Liver (tissue), 9 donors: ENCODE results near the gene ACTN4. TPM values are rescaled to one million over a fixed set of nuclear protein-coding genes. Genes with fewer than 3 reads are reported as not detected.

ENCODE experiments used
- DNase-seq: peaks from one replicate; pipeline ENCODE4 v3.0.0-alpha.2; 2017; ENCODE audit warnings: low spot score
- H3K27ac ChIP-seq, 2 donors: one replicate each; pipeline ENCODE4 v1.7.0; 2013; ENCODE audit warnings: inconsistent platforms in 2 of 2, low read length in 2 of 2, control low read depth in 1 of 2, low read depth in 1 of 2, mild to moderate bottlenecking in 1 of 2
- H3K27me3 ChIP-seq, 4 donors: one replicate each; pipeline versions ENCODE4 v1.6.1 to v1.7.0; 2013; ENCODE audit warnings: low read length in 3 of 4, inconsistent platforms in 1 of 4, mild to moderate bottlenecking in 1 of 4, moderate library complexity in 1 of 4; ENCODE audit not compliant: control insufficient read depth in 4 of 4, insufficient read depth in 4 of 4
- H3K36me3 ChIP-seq, 4 donors: one replicate each; pipeline versions ENCODE4 v1.6.1 to v1.7.0; 2013; ENCODE audit warnings: low read length in 3 of 4, mild to moderate bottlenecking in 3 of 4, low read depth in 1 of 4, moderate library complexity in 1 of 4; ENCODE audit not compliant: control insufficient read depth in 4 of 4, insufficient read depth in 3 of 4
- H3K4me1 ChIP-seq, 4 donors: one replicate each; pipeline versions ENCODE4 v1.6.1 to v1.7.0; 2013; ENCODE audit warnings: low read length in 3 of 4, mild to moderate bottlenecking in 3 of 4, moderate library complexity in 1 of 4; ENCODE audit not compliant: control insufficient read depth in 4 of 4, insufficient read depth in 4 of 4
- H3K4me3 ChIP-seq, 3 donors: one replicate each; pipeline versions ENCODE4 v1.6.1 to v1.7.0; 2013; ENCODE audit warnings: low read length in 3 of 3, control low read depth in 1 of 3, low read depth in 1 of 3, mild to moderate bottlenecking in 1 of 3
- H3K9ac ChIP-seq, 2 donors: one replicate each; pipeline ENCODE4 v1.7.0; 2013; ENCODE audit warnings: low read length in 2 of 2, mild to moderate bottlenecking in 2 of 2, moderate library complexity in 2 of 2, control low read depth in 1 of 2, low read depth in 1 of 2
- H3K9me3 ChIP-seq, 4 donors: one replicate each; pipeline versions ENCODE4 v1.6.1 to v1.7.0; 2013; ENCODE audit warnings: low read length in 3 of 4; ENCODE audit not compliant: control insufficient read depth in 4 of 4
- FOXA2 ChIP-seq: IDR thresholded peaks from 2 replicates; pipeline ENCODE4 v1.6.1; 2016; ENCODE audit warnings: antibody characterized with exemption
- NR2F2 ChIP-seq: IDR thresholded peaks from 2 replicates; pipeline ENCODE4 v1.6.1; 2016; ENCODE audit warnings: antibody characterized with exemption
- RAD21 ChIP-seq, 2 donors: IDR thresholded peaks; 2 replicates each; pipeline ENCODE4 v1.6.1; 2016; ENCODE audit warnings: antibody characterized with exemption in 2 of 2, mild to moderate bottlenecking in 2 of 2
- RXRA ChIP-seq, 2 donors: IDR thresholded peaks; 2 replicates each; pipeline ENCODE4 v1.6.1; 2017 to 2018; ENCODE audit warnings: antibody characterized with exemption in 2 of 2, mild to moderate bottlenecking in 1 of 2
- TAF1 ChIP-seq: conservative IDR thresholded peaks from 2 replicates; pipeline ENCODE4 v1.6.1; 2016; ENCODE audit warnings: antibody characterized with exemption, mild to moderate bottlenecking
- YY1 ChIP-seq: IDR thresholded peaks from 2 replicates; pipeline ENCODE4 v1.6.1; 2016; ENCODE audit warnings: antibody characterized with exemption, mild to moderate bottlenecking
- WGBS: extraction: QIAGEN DNeasy Blood & Tissue Kit; methylation state at CpG from one replicate; pipeline ENCODE4 v1.1.7; 2013; 5-methylcytosine and 5-hydroxymethylcytosine counted together
- polyA plus RNA-seq, 2 donors: library from polyadenylated mRNA; stranded (reverse) in 1 of 2; unstranded in 1 of 2; fragments of 200-250 nt in 1 of 2; fragments of >200 nt in 1 of 2; fragmentation: Nextera tagmentation in 1 of 2; extraction: Ambion mirVana in 1 of 2; gene quantifications; one replicate each; pipeline versions ENCODE4 v1.2.1 to v1.2.3, GENCODE V29; 2013 to 2015
- total RNA-seq, 2 donors: library from RNA; depleted of rRNA; stranded (reverse); fragments of >200 nt; gene quantifications; one replicate each; pipeline ENCODE4 v1.2.3, GENCODE V29; 2014
- TF ChIP-seq, protein P1 (sequence below): IDR thresholded peaks from 2 replicates; pipeline ENCODE4 v1.6.1; 2016; ENCODE audit warnings: antibody characterized with exemption, mild to moderate bottlenecking
- TF ChIP-seq, protein P2 (sequence below): IDR thresholded peaks from 2 replicates; pipeline ENCODE4 v1.6.1; 2016; ENCODE audit warnings: antibody characterized with exemption
- TF ChIP-seq, protein P3 (sequence below): IDR thresholded peaks from 2 replicates; pipeline ENCODE4 v1.6.1; 2016; ENCODE audit warnings: antibody characterized with exemption
- TF ChIP-seq, protein P4 (sequence below): fragments of 150-350 bp; IDR thresholded peaks from 2 replicates; pipeline ENCODE4 v1.5.1; 2017; ENCODE audit warnings: improper control_type of control experiment, low read depth, low read length; ENCODE audit not compliant: missing input control
- donor health status: healthy.
- donor health status: healthy.
- donor health status: healthy.
- donor health status: healthy.
- donor health status: healthy.

ACTN4 gene
- total and polyA plus RNA-seq, 4 donors = 35.4 to 164 (median 98.7) TPM

DNA sequence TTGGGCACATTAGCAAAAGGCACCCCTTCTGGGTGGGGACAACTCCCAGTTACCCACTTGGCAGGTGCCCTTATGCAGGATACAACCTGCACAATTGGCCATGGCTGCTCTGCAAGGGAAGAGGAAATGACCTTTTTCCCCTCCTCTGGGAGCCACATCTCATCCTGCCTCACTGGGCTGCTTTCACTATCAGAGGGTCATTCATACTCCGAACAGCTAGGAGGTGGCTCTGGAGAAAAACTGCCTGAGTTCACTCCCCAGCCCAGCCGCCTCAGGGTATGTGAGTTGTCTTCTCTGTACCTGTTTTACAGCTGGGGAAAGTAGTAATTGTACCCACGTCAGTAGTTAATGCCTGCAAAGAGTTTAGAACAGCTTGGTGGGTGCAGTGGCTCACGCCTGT, 7.1 kb upstream of the ACTN4 start:
- H3K27me3 ChIP-seq = no peaks in the 10 kb centered on the region
- H3K36me3 ChIP-seq = peaks cover 0 to 7% (median 1%) of the 10 kb centered on the region in 4 donors
- H3K4me1 ChIP-seq = peaks cover 0 to 2% (median 0%) of the 10 kb centered on the region in 4 donors
- no peaks in the 10 kb centered on the region for H3K9me3 ChIP-seq
- H3K9ac ChIP-seq = no peak overlapping the region
- TF ChIP-seq RAD21 (IDR thresholded peaks at IDR 0.05) = peak in 1 of 2 donors; percentile 16
- no peak for TF ChIP-seq YY1
- peak; percentile 72 for TF ChIP-seq NR2F2
- no peak overlapping the region for H3K4me3 ChIP-seq
- DNase-seq = no peak
- WGBS = 82% methylated on average over 4 of the region's 4 CpGs
- no peak overlapping the region for H3K27ac ChIP-seq

DNA sequence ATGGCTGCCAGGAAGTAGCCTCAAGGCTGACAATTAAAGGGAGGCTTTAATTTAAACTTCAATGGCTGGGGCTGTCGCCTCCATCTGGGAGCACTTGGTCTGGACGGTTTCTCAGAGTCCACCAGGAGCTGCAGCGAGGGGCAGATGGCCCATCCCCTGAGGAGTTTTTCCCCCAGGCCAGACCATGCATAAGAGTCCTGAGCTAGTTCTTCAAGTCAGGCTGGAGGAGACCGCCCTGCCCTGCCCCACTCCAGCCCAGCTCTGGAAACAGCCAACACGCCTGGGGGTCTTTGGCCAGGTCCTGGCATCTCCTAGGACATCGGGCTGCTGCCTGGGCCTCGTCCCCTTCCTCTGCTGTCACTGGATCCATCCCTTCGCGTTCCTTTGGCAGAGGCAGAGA, 5.3 kb upstream of the ACTN4 start:
- Histone ChIP-seq H3K4me1 (no peaks in the 10 kb centered on the region), H3K9ac (no peak overlapping the region), H3K27ac (no peak overlapping the region), H3K4me3 (no peak overlapping the region), H3K27me3 (no peaks in the 10 kb centered on the region), H3K36me3 (peaks cover 0 to 2% (median 0%) of the 10 kb centered on the region in 4 donors), H3K9me3 (no peaks in the 10 kb centered on the region)
- no peak for TF ChIP-seq NR2F2
- TF ChIP-seq TAF1 = no peak
- TF ChIP-seq, protein P1, sequence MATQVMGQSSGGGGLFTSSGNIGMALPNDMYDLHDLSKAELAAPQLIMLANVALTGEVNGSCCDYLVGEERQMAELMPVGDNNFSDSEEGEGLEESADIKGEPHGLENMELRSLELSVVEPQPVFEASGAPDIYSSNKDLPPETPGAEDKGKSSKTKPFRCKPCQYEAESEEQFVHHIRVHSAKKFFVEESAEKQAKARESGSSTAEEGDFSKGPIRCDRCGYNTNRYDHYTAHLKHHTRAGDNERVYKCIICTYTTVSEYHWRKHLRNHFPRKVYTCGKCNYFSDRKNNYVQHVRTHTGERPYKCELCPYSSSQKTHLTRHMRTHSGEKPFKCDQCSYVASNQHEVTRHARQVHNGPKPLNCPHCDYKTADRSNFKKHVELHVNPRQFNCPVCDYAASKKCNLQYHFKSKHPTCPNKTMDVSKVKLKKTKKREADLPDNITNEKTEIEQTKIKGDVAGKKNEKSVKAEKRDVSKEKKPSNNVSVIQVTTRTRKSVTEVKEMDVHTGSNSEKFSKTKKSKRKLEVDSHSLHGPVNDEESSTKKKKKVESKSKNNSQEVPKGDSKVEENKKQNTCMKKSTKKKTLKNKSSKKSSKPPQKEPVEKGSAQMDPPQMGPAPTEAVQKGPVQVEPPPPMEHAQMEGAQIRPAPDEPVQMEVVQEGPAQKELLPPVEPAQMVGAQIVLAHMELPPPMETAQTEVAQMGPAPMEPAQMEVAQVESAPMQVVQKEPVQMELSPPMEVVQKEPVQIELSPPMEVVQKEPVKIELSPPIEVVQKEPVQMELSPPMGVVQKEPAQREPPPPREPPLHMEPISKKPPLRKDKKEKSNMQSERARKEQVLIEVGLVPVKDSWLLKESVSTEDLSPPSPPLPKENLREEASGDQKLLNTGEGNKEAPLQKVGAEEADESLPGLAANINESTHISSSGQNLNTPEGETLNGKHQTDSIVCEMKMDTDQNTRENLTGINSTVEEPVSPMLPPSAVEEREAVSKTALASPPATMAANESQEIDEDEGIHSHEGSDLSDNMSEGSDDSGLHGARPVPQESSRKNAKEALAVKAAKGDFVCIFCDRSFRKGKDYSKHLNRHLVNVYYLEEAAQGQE = no peak
- TF ChIP-seq, protein P2, sequence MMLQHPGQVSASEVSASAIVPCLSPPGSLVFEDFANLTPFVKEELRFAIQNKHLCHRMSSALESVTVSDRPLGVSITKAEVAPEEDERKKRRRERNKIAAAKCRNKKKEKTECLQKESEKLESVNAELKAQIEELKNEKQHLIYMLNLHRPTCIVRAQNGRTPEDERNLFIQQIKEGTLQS = no peak
- no peak for TF ChIP-seq RXRA (IDR thresholded peaks at IDR 0.05)
- TF ChIP-seq, protein P3, sequence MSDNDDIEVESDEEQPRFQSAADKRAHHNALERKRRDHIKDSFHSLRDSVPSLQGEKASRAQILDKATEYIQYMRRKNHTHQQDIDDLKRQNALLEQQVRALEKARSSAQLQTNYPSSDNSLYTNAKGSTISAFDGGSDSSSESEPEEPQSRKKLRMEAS = no peak
- no peak for DNase-seq
- 93% methylated on average over 9 of the region's 9 CpGs for WGBS

DNA sequence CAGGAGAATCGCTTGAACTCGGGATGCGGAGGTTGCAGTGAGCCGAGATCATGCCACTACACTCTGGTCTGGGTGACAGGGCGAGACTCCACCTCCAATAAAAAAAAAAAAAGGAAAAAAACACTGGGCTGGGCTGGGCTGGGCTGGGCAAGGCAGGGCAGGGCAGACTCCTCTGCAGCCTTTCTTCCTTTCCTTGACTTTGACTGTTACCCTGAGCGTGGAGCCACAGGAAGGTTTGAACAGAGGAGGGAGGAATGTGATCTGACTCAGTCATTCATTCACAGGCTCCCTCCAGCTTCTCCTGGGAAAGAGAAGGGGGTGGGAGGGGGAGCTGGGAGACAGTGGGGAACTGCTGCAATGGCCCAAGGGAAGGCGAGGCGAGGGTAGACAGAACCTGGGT, 2.7 kb upstream of the ACTN4 start:
- Histone ChIP-seq H3K9ac (no peak overlapping the region), H3K4me1 (peaks cover 3 to 6% (median 5%) of the 10 kb centered on the region in 4 donors), H3K9me3 (no peaks in the 10 kb centered on the region), H3K4me3 (no peak overlapping the region), H3K27me3 (no peaks in the 10 kb centered on the region), H3K27ac (no peak overlapping the region), H3K36me3 (no peaks in the 10 kb centered on the region)
- 87% methylated on average over 8 of the region's 8 CpGs for WGBS
- TF ChIP-seq RAD21 (IDR thresholded peaks at IDR 0.05) (no peak), FOXA2 (no peak)
- TF ChIP-seq, protein P4, sequence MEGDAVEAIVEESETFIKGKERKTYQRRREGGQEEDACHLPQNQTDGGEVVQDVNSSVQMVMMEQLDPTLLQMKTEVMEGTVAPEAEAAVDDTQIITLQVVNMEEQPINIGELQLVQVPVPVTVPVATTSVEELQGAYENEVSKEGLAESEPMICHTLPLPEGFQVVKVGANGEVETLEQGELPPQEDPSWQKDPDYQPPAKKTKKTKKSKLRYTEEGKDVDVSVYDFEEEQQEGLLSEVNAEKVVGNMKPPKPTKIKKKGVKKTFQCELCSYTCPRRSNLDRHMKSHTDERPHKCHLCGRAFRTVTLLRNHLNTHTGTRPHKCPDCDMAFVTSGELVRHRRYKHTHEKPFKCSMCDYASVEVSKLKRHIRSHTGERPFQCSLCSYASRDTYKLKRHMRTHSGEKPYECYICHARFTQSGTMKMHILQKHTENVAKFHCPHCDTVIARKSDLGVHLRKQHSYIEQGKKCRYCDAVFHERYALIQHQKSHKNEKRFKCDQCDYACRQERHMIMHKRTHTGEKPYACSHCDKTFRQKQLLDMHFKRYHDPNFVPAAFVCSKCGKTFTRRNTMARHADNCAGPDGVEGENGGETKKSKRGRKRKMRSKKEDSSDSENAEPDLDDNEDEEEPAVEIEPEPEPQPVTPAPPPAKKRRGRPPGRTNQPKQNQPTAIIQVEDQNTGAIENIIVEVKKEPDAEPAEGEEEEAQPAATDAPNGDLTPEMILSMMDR = no peak
- DNase-seq = no peak
